ENCODE results near the gene FBXW8. TPM values are rescaled to one million over a fixed set of nuclear protein-coding genes. Genes with fewer than 3 reads are reported as not detected.

Gene FBXW8
- total and polyA plus RNA-seq, 2 donors (not counting 1 experiment from before 2014, with no cell fraction given) = 11.7 to 20.9 TPM

- no peak for DNase-seq (ENCODE audit: low read depth in 2 of 2)
- Histone ChIP-seq H4K20me1 (ENCODE audit: control insufficient read depth, extremely low read depth, insufficient read depth, low read length) (no peaks in the 10 kb centered on the region), H2AFZ (ENCODE audit: low read length) (no peak overlapping the region), H3K4me3 (replicated peaks in 1 of 4; ENCODE audit: control extremely low read depth in 1 of 4, insufficient read depth in 1 of 4, low read depth in 3 of 4, low read length in 4 of 4) (no peak overlapping the region), H3K9ac (ENCODE audit: insufficient read depth, low read length) (no peak overlapping the region), H3K27ac (ENCODE audit: insufficient read depth, low read length) (no peak overlapping the region), H3K79me2 (ENCODE audit: control insufficient read depth, insufficient read depth, low read length) (peaks cover 2% of the 10 kb centered on the region), H3K9me3 (ENCODE audit: control insufficient read depth, insufficient read depth, low read depth, low read length) (no peaks in the 10 kb centered on the region), H3K36me3 (ENCODE audit: control insufficient read depth, insufficient read depth, low read length) (no peaks in the 10 kb centered on the region), H3K27me3 (ENCODE audit: control insufficient read depth, insufficient read depth, low read length) (no peaks in the 10 kb centered on the region), H3K4me1 (ENCODE audit: control insufficient read depth, extremely low read depth, insufficient read depth, low read length) (no peaks in the 10 kb centered on the region), H3K4me2 (ENCODE audit: extremely low read depth, insufficient read depth, low read length) (no peak overlapping the region)
- no peak for TF ChIP-seq EZH2 (IDR thresholded peaks at IDR 0.05; ENCODE audit: low read length, missing control alignments)
- TF ChIP-seq, protein P1, sequence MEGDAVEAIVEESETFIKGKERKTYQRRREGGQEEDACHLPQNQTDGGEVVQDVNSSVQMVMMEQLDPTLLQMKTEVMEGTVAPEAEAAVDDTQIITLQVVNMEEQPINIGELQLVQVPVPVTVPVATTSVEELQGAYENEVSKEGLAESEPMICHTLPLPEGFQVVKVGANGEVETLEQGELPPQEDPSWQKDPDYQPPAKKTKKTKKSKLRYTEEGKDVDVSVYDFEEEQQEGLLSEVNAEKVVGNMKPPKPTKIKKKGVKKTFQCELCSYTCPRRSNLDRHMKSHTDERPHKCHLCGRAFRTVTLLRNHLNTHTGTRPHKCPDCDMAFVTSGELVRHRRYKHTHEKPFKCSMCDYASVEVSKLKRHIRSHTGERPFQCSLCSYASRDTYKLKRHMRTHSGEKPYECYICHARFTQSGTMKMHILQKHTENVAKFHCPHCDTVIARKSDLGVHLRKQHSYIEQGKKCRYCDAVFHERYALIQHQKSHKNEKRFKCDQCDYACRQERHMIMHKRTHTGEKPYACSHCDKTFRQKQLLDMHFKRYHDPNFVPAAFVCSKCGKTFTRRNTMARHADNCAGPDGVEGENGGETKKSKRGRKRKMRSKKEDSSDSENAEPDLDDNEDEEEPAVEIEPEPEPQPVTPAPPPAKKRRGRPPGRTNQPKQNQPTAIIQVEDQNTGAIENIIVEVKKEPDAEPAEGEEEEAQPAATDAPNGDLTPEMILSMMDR (conservative IDR thresholded peaks at IDR 0.05 in 1 of 2, IDR thresholded peaks at IDR 0.05 in 1 of 2; ENCODE audit: low read depth in 1 of 2, low read length in 2 of 2) = no peak
These were observed 30.4 kb downstream of the FBXW8 start for GRCh38 chr12:116941188-116941587.

- TF ChIP-seq, protein P1 (conservative IDR thresholded peaks at IDR 0.05 in 1 of 2, IDR thresholded peaks at IDR 0.05 in 1 of 2; ENCODE audit: low read depth in 1 of 2, low read length in 2 of 2) = no peak
- TF ChIP-seq EZH2 (IDR thresholded peaks at IDR 0.05; ENCODE audit: low read length, missing control alignments) = no peak
- Histone ChIP-seq H3K36me3 (ENCODE audit: control insufficient read depth, insufficient read depth, low read length) (peaks cover 1% of the 10 kb centered on the region), H3K9me3 (ENCODE audit: control insufficient read depth, insufficient read depth, low read depth, low read length) (no peaks in the 10 kb centered on the region), H3K4me2 (ENCODE audit: extremely low read depth, insufficient read depth, low read length) (no peak overlapping the region), H3K4me3 (replicated peaks in 1 of 4; ENCODE audit: control extremely low read depth in 1 of 4, insufficient read depth in 1 of 4, low read depth in 3 of 4, low read length in 4 of 4) (no peak overlapping the region), H3K27me3 (ENCODE audit: control insufficient read depth, insufficient read depth, low read length) (no peaks in the 10 kb centered on the region), H4K20me1 (ENCODE audit: control insufficient read depth, extremely low read depth, insufficient read depth, low read length) (no peaks in the 10 kb centered on the region), H3K9ac (ENCODE audit: insufficient read depth, low read length) (no peak overlapping the region), H3K4me1 (ENCODE audit: control insufficient read depth, extremely low read depth, insufficient read depth, low read length) (no peaks in the 10 kb centered on the region), H3K79me2 (ENCODE audit: control insufficient read depth, insufficient read depth, low read length) (peaks cover 2% of the 10 kb centered on the region), H3K27ac (ENCODE audit: insufficient read depth, low read length) (no peak overlapping the region), H2AFZ (ENCODE audit: low read length) (no peak overlapping the region)
- DNase-seq (ENCODE audit: low read depth in 2 of 2) = no peak
These were observed 32.9 kb downstream of the FBXW8 start for GRCh38 chr12:116943419-116944372.

- no peak overlapping the region for H3K4me2 ChIP-seq (ENCODE audit: extremely low read depth, insufficient read depth, low read length)
- H3K4me1 ChIP-seq (ENCODE audit: control insufficient read depth, extremely low read depth, insufficient read depth, low read length) = no peaks in the 10 kb centered on the region
- no peak overlapping the region for H3K27ac ChIP-seq (ENCODE audit: insufficient read depth, low read length)
- H3K79me2 ChIP-seq (ENCODE audit: control insufficient read depth, insufficient read depth, low read length) = peaks cover 2% of the 10 kb centered on the region
- no peaks in the 10 kb centered on the region for H3K27me3 ChIP-seq (ENCODE audit: control insufficient read depth, insufficient read depth, low read length)
- DNase-seq (ENCODE audit: low read depth in 2 of 2) = no peak
- TF ChIP-seq, protein P1 (conservative IDR thresholded peaks at IDR 0.05 in 1 of 2, IDR thresholded peaks at IDR 0.05 in 1 of 2; ENCODE audit: low read depth in 1 of 2, low read length in 2 of 2) = no peak
- no peak for TF ChIP-seq EZH2 (IDR thresholded peaks at IDR 0.05; ENCODE audit: low read length, missing control alignments)
- no peak overlapping the region for H3K4me3 ChIP-seq (replicated peaks in 1 of 4; ENCODE audit: control extremely low read depth in 1 of 4, insufficient read depth in 1 of 4, low read depth in 3 of 4, low read length in 4 of 4)
- no peaks in the 10 kb centered on the region for H4K20me1 ChIP-seq (ENCODE audit: control insufficient read depth, extremely low read depth, insufficient read depth, low read length)
- peaks cover 4% of the 10 kb centered on the region for H3K36me3 ChIP-seq (ENCODE audit: control insufficient read depth, insufficient read depth, low read length)
- no peak overlapping the region for H2AFZ ChIP-seq (ENCODE audit: low read length)
- no peak overlapping the region for H3K9ac ChIP-seq (ENCODE audit: insufficient read depth, low read length)
- H3K9me3 ChIP-seq (ENCODE audit: control insufficient read depth, insufficient read depth, low read depth, low read length) = no peaks in the 10 kb centered on the region
These were observed 35.3 kb downstream of the FBXW8 start for GRCh38 chr12:116945886-116946550.
